HG03025 (cell line): ENCODE measurements around the gene SLC14A1.

Experiments
- ATAC-seq: cut with Tn5 transposase; IDR thresholded peaks from one replicate; pipeline ENCODE4 v1.9.1; 2021; ENCODE audit warnings: mild to moderate bottlenecking, moderate library complexity; ENCODE audit not compliant: unreplicated experiment, low FRiP score

SLC14A1 gene

GRCh38 chr18:45719106-45719505, 4.9 kb upstream of the SLC14A1 start:
- no peak for ATAC-seq

- ATAC-seq: peak; percentile 86
Observed at GRCh38 chr18:45722899-45723298, 1.1 kb upstream of the SLC14A1 start.

GRCh38 chr18:45724601-45725000, 620 bp downstream of the SLC14A1 start:
- no peak for ATAC-seq

- ATAC-seq: no peak
Observed at GRCh38 chr18:45725336-45725735, 1.4 kb downstream of the SLC14A1 start.

- no peak for ATAC-seq
Observed at GRCh38 chr18:45726603-45727002, 2.6 kb downstream of the SLC14A1 start.

- ATAC-seq: no peak
Observed at GRCh38 chr18:45727068-45727467, 3.1 kb downstream of the SLC14A1 start.

GRCh38 chr18:45728336-45729010, 4.5 kb downstream of the SLC14A1 start:
- ATAC-seq: no peak

GRCh38 chr18:45730832-45731575, 7.0 kb downstream of the SLC14A1 start:
- ATAC-seq: no peak

- ATAC-seq: no peak
Observed at GRCh38 chr18:45731716-45732115, 7.7 kb downstream of the SLC14A1 start.

GRCh38 chr18:45733535-45733934, 9.6 kb downstream of the SLC14A1 start:
- no peak for ATAC-seq

- ATAC-seq: no peak
Observed at GRCh38 chr18:45734505-45734904, 10.5 kb downstream of the SLC14A1 start.

GRCh38 chr18:45734944-45735343, 11.0 kb downstream of the SLC14A1 start:
- ATAC-seq: no peak

- no peak for ATAC-seq
Observed at GRCh38 chr18:45738660-45739059, 14.7 kb downstream of the SLC14A1 start.

- ATAC-seq: no peak
Observed at GRCh38 chr18:45739268-45739667, 15.3 kb downstream of the SLC14A1 start.

- ATAC-seq: no peak
Observed at GRCh38 chr18:45739848-45740247, 15.9 kb downstream of the SLC14A1 start.

GRCh38 chr18:45741056-45741455, 17.1 kb downstream of the SLC14A1 start:
- ATAC-seq: no peak

- ATAC-seq: no peak
Observed at GRCh38 chr18:45745817-45746461, 22.0 kb downstream of the SLC14A1 start.

GRCh38 chr18:45748501-45748900, 24.5 kb downstream of the SLC14A1 start:
- no peak for ATAC-seq

- ATAC-seq: peak; percentile 47
Observed at GRCh38 chr18:45749918-45750689, 26.1 kb downstream of the SLC14A1 start.

GRCh38 chr18:45751766-45752165, 27.8 kb downstream of the SLC14A1 start:
- no peak for ATAC-seq

GRCh38 chr18:45752681-45753080, 28.7 kb downstream of the SLC14A1 start:
- no peak for ATAC-seq
